DOHH2 (cell line): Measurements from ENCODE around the gene TNS4.

Experiments used
- EZH2phosphoT487 ChIP-seq: fragments of 200-600 bp; sonication (generic); IDR thresholded peaks from 2 replicates; pipeline ENCODE4 v1.6.1; 2017; ENCODE audit warnings: borderline replicate concordance, mild to moderate bottlenecking, antibody characterized with exemption, low read length, moderate library complexity, mixed read lengths
- TF ChIP-seq, protein P1 (sequence below): fragments of 200-600 bp; sonication (generic); IDR thresholded peaks from one replicate; pipeline ENCODE4 v1.5.1; 2014; ENCODE audit warnings: antibody characterized with exemption, mild to moderate bottlenecking, low read depth, low read length; ENCODE audit not compliant: poor library complexity, severe bottlenecking

- TF ChIP-seq, protein P1, sequence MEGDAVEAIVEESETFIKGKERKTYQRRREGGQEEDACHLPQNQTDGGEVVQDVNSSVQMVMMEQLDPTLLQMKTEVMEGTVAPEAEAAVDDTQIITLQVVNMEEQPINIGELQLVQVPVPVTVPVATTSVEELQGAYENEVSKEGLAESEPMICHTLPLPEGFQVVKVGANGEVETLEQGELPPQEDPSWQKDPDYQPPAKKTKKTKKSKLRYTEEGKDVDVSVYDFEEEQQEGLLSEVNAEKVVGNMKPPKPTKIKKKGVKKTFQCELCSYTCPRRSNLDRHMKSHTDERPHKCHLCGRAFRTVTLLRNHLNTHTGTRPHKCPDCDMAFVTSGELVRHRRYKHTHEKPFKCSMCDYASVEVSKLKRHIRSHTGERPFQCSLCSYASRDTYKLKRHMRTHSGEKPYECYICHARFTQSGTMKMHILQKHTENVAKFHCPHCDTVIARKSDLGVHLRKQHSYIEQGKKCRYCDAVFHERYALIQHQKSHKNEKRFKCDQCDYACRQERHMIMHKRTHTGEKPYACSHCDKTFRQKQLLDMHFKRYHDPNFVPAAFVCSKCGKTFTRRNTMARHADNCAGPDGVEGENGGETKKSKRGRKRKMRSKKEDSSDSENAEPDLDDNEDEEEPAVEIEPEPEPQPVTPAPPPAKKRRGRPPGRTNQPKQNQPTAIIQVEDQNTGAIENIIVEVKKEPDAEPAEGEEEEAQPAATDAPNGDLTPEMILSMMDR, result no peak
- TF ChIP-seq EZH2phosphoT487, result no peak
Measured at GRCh38 chr17:40431231-40431602, 70.2 kb downstream of the TNS4 start.
